Memory B cell (primary cell): ENCODE data around the gene DIO1.
A peak's percentile ranks its signal among the peaks of the same experiment; 100 is the strongest.
"Not testable (repeated sequence)": the region's sequence is repeated elsewhere in the genome, so short reads cannot be mapped to it uniquely, and the experiment has no call there.

ENCODE experiments used
- ATAC-seq: fragments of 150-1000 bp; cut with Tn5 transposase; 2 replicates; pipeline ENCODE4 v1.10.0; 2021; ENCODE audit warnings: low read depth, mild to moderate bottlenecking, moderate library complexity
- DNase-seq, 2 donors: peaks; one replicate each; pipeline ENCODE4 v3.0.0; 2022; ENCODE audit warnings: low spot score in 2 of 2
- H3K27ac Mint-ChIP-seq: one replicate; pipeline ENCODE4 v1.8.0; 2022; ENCODE audit warnings: mild to moderate bottlenecking, moderate library complexity, mixed read lengths
- H3K27me3 Mint-ChIP-seq: one replicate; pipeline ENCODE4 v1.8.0; 2022; ENCODE audit warnings: mixed read lengths
- H3K36me3 Mint-ChIP-seq: one replicate; pipeline ENCODE4 v1.8.0; 2022; ENCODE audit warnings: mild to moderate bottlenecking, mixed read lengths
- H3K4me1 Mint-ChIP-seq: one replicate; pipeline ENCODE4 v1.8.0; 2022; ENCODE audit warnings: mixed read lengths
- H3K4me3 Mint-ChIP-seq: one replicate; pipeline ENCODE4 v1.8.0; 2022; ENCODE audit warnings: mild to moderate bottlenecking, moderate library complexity, mixed read lengths
- H3K9me3 Mint-ChIP-seq: one replicate; pipeline ENCODE4 v1.8.0; 2022; ENCODE audit warnings: mixed read lengths

Gene DIO1

DNA sequence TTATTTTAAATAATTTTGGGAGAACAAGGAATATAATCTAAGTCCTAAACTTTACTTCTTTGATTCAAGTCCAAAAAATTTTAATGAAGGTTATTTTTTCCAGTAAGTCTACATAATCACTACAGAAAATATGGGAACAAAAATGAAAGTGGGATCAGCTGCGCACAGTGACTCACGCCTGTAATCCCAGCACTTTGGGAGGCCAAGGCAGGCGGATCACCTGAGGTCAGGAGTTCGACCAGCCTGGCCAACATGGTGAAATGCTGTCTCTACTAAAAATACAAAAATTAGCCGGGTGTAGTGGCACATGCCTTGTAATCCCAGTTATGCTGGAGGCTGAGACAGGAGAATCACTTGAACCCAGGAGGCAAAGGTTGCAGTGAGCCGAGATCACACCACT is 10.4 kb upstream of the DIO1 start:
- not testable (repeated sequence) for H3K27ac Mint-ChIP-seq

DNA sequence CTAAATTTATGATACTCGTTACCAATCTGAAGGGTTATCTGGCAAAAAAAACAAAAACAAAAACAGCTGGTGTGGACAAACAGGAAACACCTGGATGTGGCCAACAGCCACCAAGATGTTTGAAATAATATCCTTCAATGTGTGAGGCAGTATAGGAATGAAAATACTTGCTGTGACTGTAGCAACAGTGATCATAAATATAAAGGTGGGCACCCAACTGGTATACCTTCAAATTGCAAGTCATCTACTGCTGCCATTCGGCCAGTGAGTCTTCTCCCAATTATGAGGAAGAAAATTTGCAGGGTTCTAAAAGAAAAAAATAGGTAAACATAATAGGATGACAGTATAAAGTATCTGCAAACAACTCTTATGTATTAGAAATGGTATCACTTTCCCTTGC is 5.3 kb upstream of the DIO1 start:
- Mint-ChIP-seq H3K4me3 (peak overlapping the region; percentile 97), H3K27me3 (no peaks in the 10 kb centered on the region), H3K36me3 (peaks cover 8% of the 10 kb centered on the region), H3K4me1 (peaks cover 26% of the 10 kb centered on the region), H3K27ac (peak overlapping the region; percentile 93), H3K9me3 (no peaks in the 10 kb centered on the region)
- no peak for DNase-seq
- no peak for ATAC-seq

More for the DNA sequence above, 10.4 kb upstream of the DIO1 start:
- not testable (repeated sequence) for ATAC-seq, H3K9me3 Mint-ChIP-seq, H3K27me3 Mint-ChIP-seq, DNase-seq, H3K4me3 Mint-ChIP-seq
- peaks cover 17% of the 10 kb centered on the region for H3K4me1 Mint-ChIP-seq
- peaks cover 35% of the 10 kb centered on the region for H3K36me3 Mint-ChIP-seq

DNA sequence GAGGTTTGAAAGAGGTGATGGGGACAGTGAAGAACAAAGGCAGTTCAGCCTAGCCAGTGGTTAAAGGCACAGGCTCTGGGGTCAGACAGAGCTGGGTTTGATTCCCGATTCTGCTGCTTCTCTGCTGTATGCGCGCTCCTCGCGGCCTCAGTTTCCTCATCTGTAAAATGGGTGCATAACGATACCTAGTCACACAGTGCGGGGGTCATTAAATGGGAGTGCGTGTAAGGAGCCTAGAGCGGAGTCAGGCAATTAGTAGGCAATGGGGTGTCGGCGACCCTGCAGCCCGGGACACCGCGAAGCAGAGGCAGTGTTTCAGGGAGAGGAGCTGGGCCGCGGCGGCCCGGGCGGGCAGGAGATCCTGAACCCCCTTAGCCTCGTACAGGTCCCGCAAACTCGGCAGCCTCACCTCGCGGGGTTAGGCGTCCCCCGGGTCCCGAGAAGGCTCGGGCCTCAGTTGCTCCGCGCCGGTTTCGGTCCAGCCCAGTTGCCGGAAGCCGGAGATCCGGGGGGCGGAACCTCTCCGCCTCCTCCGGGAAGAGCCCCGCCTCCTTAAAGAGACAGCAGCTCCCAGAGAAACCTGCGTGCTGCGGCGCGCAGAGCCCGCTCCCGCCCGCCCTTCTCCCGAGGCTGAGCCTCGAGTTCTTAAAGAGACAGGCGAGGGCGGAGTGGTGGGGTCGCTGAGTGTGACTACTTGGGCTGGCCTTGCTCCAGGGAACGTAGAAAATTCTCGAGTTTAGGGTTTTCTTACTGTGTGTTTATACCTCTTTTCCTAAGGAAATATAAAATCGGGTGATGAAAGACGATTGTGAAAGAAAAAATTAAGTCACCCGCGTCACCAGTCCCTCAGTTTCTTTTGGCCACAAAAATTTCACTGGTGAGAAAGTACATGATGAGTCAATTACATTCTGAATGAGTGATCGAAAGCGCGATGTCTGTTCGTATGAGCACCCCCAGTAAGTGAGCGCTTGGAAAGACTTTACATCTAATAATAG is 4.4 kb upstream of the DIO1 start, which contains the start of gene YIPF1:
Gene YIPF1, minus strand, starts transcription at position 494 of the 995 bp plus-strand sequence. CDS start 860 bp downstream, outside the sequence.
- peaks cover 8% of the 10 kb centered on the region for H3K36me3 Mint-ChIP-seq
- peak within 1 kb of the TSS; percentile 97 for H3K4me3 Mint-ChIP-seq
- peaks cover 1% of the 10 kb centered on the region for H3K27me3 Mint-ChIP-seq
- peak within 1 kb of the TSS; percentile 93 for H3K27ac Mint-ChIP-seq
- DNase-seq: peak; percentile 46 to 61
- no peaks in the 10 kb centered on the region for H3K9me3 Mint-ChIP-seq
- peaks cover 26% of the 10 kb centered on the region for H3K4me1 Mint-ChIP-seq
- ATAC-seq: peak; percentile 96

DNA sequence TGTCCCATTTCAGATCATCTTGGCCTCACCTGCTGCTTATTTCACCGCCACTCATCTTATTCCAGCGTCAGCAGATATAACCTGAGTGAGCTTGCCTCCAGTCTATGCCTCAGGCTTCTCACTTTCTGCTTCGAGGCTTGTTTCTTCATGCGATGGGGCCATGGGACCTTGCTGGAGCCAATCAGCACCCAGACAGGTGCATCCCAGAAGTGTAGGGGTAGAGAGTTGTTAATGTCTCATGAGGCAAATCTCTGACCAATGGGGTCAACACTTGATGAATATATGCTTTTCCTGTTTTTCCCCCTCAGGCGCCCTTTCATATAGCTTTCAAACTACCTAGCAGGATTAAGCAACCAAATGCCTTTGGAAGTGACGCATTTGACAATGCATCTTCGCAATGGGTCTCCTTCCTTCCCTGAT is 3.5 kb upstream of the DIO1 start:
- peak overlapping the region; percentile 97 for H3K4me3 Mint-ChIP-seq
- H3K36me3 Mint-ChIP-seq: peaks cover 6% of the 10 kb centered on the region
- H3K27me3 Mint-ChIP-seq: peaks cover 5% of the 10 kb centered on the region
- no peaks in the 10 kb centered on the region for H3K9me3 Mint-ChIP-seq
- DNase-seq (no peak), ATAC-seq (no peak)
- H3K27ac Mint-ChIP-seq: peak overlapping the region; percentile 93
- peaks cover 26% of the 10 kb centered on the region for H3K4me1 Mint-ChIP-seq

DNA sequence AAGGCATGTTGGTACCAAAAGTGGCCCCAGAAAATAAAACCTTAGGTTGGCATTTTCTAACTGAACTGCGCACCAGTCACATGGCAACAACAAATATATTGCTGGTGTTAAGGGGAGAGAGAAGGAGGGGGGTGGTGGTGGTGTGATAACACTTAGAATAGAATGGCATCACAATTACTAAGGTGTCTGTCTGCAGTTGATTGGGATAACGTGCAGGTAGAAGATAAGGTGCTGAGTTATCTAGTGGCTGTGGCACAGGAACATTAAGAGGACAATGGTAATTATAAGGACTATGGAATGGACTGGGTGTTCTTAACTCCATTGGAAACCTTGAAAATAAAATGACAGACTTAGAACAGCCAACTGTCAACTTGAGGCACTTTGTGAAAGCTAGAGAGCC is 3.0 kb upstream of the DIO1 start:
- Mint-ChIP-seq H3K36me3 (peaks cover 10% of the 10 kb centered on the region), H3K4me3 (no peak overlapping the region), H3K4me1 (peaks cover 24% of the 10 kb centered on the region), H3K27me3 (peaks cover 9% of the 10 kb centered on the region), H3K27ac (no peak overlapping the region), H3K9me3 (no peaks in the 10 kb centered on the region)
- DNase-seq (no peak), ATAC-seq (no peak)

DNA sequence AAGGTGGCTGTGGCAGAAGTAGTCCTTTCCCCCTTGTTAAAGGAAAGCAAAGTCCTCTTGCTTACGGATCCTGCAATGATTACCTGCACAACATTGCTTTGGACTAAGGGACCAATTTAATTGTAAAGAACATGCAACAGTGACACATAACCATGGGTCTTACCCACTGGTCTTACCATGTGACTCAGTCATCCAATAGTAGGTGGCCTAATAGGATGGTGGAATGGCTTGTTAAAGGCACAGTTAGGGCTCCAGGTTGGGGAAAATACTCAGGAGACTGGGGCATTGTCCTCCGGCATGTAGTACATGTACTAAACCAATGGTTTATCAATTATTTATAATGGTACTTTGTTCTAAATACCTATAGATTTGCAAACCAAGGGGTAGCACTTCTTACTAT is 2.3 kb upstream of the DIO1 start:
- peaks cover 8% of the 10 kb centered on the region for H3K36me3 Mint-ChIP-seq
- ATAC-seq (no peak), DNase-seq (no peak)
- H3K27ac Mint-ChIP-seq: no peak overlapping the region
- peaks cover 9% of the 10 kb centered on the region for H3K27me3 Mint-ChIP-seq
- H3K9me3 Mint-ChIP-seq: no peaks in the 10 kb centered on the region
- H3K4me1 Mint-ChIP-seq: peaks cover 23% of the 10 kb centered on the region
- no peak overlapping the region for H3K4me3 Mint-ChIP-seq

DNA sequence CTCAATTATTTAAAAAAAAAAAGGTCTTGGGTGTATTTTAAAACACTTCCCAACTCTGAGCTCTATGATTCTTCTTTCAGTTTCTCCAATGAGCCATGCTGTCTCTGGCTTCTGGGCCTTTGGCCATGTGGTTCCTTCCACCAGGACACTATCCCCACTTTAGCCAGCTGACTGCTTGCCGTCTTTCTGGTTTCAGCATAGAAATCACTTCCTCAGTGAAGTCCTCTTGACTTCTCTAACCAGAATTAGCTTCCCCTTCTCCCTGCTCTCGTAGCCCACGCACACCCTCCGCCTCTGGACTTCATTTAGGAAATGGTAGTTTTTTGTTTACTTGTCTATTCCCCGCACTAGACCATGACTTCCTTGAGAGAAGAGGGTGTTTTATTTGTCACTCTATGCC is 1.1 kb upstream of the DIO1 start:
- DNase-seq (no peak), ATAC-seq (no peak)
- Mint-ChIP-seq H3K9me3 (no peaks in the 10 kb centered on the region), H3K4me3 (no peak overlapping the region), H3K36me3 (peaks cover 4% of the 10 kb centered on the region), H3K4me1 (peaks cover 19% of the 10 kb centered on the region), H3K27me3 (peaks cover 9% of the 10 kb centered on the region), H3K27ac (no peak overlapping the region)

DNA sequence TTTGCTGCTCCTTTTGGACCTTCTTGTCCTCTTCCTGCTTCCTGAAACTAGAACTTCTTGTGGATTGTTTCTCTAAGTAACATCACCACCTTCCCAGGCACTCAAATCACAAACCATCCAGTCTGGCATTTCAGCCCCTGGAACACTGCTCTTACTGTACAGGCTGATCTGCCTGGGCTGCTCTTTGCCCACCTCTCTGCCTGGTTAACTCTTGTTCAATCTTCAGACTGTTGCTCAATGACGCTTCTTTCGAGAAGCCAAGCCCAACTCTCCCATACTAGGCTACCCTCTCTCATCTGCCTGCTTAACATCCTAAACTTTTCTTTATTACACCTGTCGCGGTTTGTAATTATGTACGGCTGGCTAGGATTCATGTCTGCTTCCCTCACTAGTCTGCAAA is 657 bp downstream of the DIO1 start:
- Mint-ChIP-seq H3K27me3 (peaks cover 9% of the 10 kb centered on the region), H3K27ac (no peak overlapping the region), H3K4me1 (peaks cover 8% of the 10 kb centered on the region), H3K4me3 (no peak overlapping the region), H3K9me3 (no peaks in the 10 kb centered on the region), H3K36me3 (peaks cover 4% of the 10 kb centered on the region)
- DNase-seq: no peak
- no peak for ATAC-seq

DNA sequence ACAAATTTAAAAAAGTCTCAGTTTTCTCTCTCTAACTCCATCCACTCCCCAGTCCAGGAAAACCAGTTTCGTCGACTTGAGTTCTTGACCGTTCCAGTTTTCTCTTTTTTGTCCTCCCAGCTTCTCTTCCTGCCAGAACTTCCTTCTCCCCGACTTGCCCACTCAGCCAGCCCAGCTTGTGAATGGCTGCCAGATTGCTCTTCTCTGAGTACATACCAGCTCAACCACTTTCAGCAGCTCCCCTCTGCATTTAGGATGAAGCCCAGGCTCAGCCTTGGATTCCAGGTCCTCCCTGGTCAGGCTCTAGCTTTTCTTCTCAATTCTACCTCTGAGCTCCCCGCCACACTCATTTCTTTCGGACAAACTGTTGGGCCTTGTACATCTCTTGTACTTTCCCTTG is 1.4 kb downstream of the DIO1 start:
- Mint-ChIP-seq H3K27me3 (peaks cover 9% of the 10 kb centered on the region), H3K27ac (no peak overlapping the region), H3K9me3 (no peaks in the 10 kb centered on the region), H3K4me3 (no peak overlapping the region), H3K36me3 (peaks cover 4% of the 10 kb centered on the region), H3K4me1 (peaks cover 5% of the 10 kb centered on the region)
- DNase-seq (no peak), ATAC-seq (no peak)

DNA sequence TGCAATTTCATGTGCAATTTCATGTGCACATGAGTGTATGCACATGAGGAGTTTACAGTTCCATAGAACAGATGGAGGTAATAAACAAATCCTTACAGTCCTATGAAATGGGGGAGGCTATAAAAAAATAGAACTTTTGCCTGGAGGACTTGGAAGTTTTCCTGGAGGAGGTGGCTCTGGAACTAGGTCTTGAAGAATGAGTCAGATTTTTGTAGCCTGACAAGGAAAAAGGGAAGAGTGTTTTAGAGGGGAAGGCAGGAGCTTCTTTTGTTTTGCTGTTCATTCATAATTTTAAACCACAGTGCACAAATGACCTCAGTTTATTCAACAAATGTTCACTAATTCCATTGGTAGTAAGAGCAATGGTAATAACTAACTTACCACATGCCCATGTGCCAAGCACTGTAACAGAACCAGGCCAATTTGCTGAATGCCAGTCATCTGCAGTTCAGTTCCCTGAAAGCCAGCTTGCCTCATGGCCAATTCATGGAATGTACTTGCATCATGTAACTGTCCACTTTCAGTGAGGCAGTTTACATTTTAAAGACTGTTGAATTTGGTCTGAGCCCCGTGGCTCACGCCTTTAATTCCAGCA is 2.7 kb downstream of the DIO1 start:
- no peaks in the 10 kb centered on the region for H3K9me3 Mint-ChIP-seq
- H3K4me3 Mint-ChIP-seq: no peak overlapping the region
- no peak overlapping the region for H3K27ac Mint-ChIP-seq
- DNase-seq (no peak), ATAC-seq (no peak)
- H3K36me3 Mint-ChIP-seq: peaks cover 4% of the 10 kb centered on the region
- peaks cover 9% of the 10 kb centered on the region for H3K27me3 Mint-ChIP-seq
- peaks cover 4% of the 10 kb centered on the region for H3K4me1 Mint-ChIP-seq

DNA sequence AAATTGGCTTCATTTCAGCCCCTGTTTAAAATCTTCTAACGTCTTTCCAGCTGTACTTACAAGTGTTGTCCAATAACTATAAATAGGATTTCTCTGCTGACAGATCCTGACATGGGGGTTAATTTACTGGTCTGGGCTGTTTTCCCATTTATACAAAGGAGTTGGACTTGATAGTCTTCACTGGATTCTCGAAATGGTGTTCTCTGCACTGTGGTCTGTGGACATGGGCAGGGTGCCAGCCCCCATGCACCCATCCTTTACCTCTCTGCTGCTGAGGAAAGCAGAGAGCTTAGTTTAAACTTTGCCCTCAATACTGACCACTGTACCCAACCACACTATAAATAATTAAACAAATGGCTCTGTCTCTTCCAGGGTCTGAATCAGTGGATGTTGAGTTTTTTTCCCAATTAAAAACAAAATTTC is 5.2 kb downstream of the DIO1 start:
- no peak for ATAC-seq
- Mint-ChIP-seq H3K4me3 (no peak overlapping the region), H3K4me1 (no peaks in the 10 kb centered on the region), H3K27ac (no peak overlapping the region), H3K9me3 (no peaks in the 10 kb centered on the region), H3K36me3 (peaks cover 4% of the 10 kb centered on the region), H3K27me3 (peaks cover 9% of the 10 kb centered on the region)
- no peak for DNase-seq

DNA sequence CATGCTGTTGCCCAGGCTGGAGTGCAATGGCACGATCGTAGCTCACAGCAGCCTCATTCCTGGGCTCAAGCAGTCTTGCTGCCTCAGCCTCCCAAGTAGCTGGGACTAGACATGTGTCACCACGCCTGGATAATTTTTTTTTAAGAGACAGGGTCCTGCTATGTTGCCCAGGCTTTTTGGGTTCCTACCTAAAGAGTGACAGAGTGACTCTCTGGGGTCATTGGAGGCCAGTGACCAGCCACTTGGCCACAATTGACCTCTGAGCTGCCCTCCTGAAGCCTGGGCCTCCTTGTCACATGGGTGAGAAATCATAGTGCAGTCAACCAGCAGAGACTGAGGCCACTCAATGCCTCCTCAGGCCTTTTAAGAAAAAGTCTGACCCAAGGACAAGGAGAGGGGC is 5.7 kb downstream of the DIO1 start:
- H3K4me1 Mint-ChIP-seq: no peaks in the 10 kb centered on the region
- H3K27ac Mint-ChIP-seq: no peak overlapping the region
- no peak for DNase-seq
- no peak overlapping the region for H3K4me3 Mint-ChIP-seq
- H3K36me3 Mint-ChIP-seq: peaks cover 4% of the 10 kb centered on the region
- H3K9me3 Mint-ChIP-seq: no peaks in the 10 kb centered on the region
- no peak for ATAC-seq
- peaks cover 6% of the 10 kb centered on the region for H3K27me3 Mint-ChIP-seq

DNA sequence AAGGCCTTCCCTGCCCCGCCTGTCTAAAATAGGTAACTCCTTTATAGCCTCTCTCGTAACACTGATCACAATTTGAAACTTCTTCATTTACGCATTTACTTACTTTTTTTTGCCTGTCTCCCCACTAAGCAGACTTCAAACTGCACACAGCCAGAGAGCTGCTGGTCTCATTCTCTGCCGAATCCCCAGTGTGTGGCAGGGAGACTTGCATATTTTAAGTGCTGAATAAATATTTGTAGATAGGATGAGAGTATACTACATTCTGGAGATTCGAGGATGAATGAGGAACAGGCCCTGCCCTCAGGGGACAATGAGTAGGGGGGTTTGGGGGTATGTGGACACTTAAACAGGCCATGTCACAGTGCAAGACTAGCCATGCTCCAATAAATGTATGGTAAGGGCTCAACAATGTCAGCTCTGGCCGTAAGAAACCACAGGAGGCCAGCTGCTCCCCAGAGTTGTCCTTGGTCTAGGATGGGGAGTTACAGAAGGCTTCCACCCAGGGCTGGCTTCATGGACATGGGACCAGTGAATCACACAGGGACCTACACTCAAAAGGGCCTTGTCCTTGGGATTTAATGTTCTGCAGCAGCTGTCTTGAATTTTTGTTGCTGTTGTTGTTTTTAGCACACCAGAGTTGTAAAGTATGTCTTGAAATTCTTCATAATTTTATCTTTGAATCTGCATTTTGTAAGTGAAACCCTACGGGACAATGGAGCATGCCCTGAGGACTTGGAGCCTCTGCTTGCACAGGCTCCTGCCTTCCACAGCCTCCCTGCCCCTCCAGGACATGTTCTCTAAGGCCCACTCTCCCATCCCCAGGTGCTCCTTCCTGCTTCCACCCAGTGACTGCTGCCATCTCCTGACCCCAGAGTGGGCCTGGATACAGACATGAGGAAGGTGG is 8.5 kb downstream of the DIO1 start:
- no peaks in the 10 kb centered on the region for H3K9me3 Mint-ChIP-seq
- ATAC-seq (no peak), DNase-seq (no peak)
- no peak overlapping the region for H3K4me3 Mint-ChIP-seq
- H3K4me1 Mint-ChIP-seq: no peaks in the 10 kb centered on the region
- no peak overlapping the region for H3K27ac Mint-ChIP-seq
- no peaks in the 10 kb centered on the region for H3K36me3 Mint-ChIP-seq
- H3K27me3 Mint-ChIP-seq: no peaks in the 10 kb centered on the region

DNA sequence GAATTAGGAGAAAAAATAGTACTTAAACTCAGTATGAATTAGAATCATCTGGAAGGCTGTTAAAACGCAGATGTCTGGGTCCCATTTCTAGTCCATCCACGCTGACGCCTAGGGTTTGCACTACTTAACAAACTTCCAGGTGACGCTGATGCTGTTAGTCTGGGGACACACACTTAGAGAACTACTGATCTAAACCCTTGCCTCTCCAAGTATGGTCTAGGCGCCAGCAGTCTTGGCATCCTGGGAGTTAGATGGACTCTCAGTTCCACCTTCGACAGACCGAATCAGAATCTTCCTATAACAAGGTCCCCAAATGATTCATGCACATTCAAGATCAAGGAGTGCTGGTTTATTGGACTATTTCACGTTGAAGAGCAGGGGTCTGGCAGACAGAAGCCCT is 11.5 kb downstream of the DIO1 start:
- H3K27me3 Mint-ChIP-seq: no peaks in the 10 kb centered on the region
- H3K36me3 Mint-ChIP-seq: peaks cover 2% of the 10 kb centered on the region
- H3K9me3 Mint-ChIP-seq: no peaks in the 10 kb centered on the region
- ATAC-seq (no peak), DNase-seq (no peak)
- no peaks in the 10 kb centered on the region for H3K4me1 Mint-ChIP-seq
- H3K4me3 Mint-ChIP-seq: no peak overlapping the region
- H3K27ac Mint-ChIP-seq: no peak overlapping the region
